Transverse colon (tissue), 3 donors: ENCODE measurements around the gene DOK7.

Experiments used
- CTCF ChIP-seq, 5 experiments: fragments of 200-600 bp in 3 of 5; fragments of 450-650 bp in 2 of 5; sonication (generic) in 3 of 5; IDR thresholded peaks; 1 replicate in 2 of 5; 2 replicates in 3 of 5; pipeline ENCODE4 v1.5.1; 2016 to 2017; ENCODE audit warnings: antibody characterized with exemption in 5 of 5, inconsistent platforms in 3 of 5, mild to moderate bottlenecking in 2 of 5, moderate library complexity in 1 of 5
- EP300 ChIP-seq: sonication (generic); formaldehyde crosslinking; IDR thresholded peaks from one replicate; pipeline ENCODE4 v1.6.1; 2017; ENCODE audit warnings: antibody characterized with exemption, low read depth
- POLR2A ChIP-seq: fragments of 450-650 bp; IDR thresholded peaks from one replicate; pipeline ENCODE4 v1.6.1; 2016; ENCODE audit warnings: antibody characterized with exemption, mild to moderate bottlenecking, moderate library complexity

- TF ChIP-seq CTCF (IDR thresholded peaks at IDR 0.05) (no peak), EP300 (no peak), POLR2A (no peak)
These were observed 14.8 kb downstream of the DOK7 start for GRCh38 chr4:3477750-3478430.
